HG03025 (cell line): ENCODE measurements around the gene SLC22A31.
"Not testable (repeated sequence)": the region's sequence is repeated elsewhere in the genome, so short reads cannot be mapped to it uniquely, and the experiment has no call there.

ENCODE experiments used
- ATAC-seq: cut with Tn5 transposase; IDR thresholded peaks from one replicate; pipeline ENCODE4 v1.9.1; 2021; ENCODE audit warnings: mild to moderate bottlenecking, moderate library complexity; ENCODE audit not compliant: unreplicated experiment, low FRiP score

SLC22A31 gene

DNA sequence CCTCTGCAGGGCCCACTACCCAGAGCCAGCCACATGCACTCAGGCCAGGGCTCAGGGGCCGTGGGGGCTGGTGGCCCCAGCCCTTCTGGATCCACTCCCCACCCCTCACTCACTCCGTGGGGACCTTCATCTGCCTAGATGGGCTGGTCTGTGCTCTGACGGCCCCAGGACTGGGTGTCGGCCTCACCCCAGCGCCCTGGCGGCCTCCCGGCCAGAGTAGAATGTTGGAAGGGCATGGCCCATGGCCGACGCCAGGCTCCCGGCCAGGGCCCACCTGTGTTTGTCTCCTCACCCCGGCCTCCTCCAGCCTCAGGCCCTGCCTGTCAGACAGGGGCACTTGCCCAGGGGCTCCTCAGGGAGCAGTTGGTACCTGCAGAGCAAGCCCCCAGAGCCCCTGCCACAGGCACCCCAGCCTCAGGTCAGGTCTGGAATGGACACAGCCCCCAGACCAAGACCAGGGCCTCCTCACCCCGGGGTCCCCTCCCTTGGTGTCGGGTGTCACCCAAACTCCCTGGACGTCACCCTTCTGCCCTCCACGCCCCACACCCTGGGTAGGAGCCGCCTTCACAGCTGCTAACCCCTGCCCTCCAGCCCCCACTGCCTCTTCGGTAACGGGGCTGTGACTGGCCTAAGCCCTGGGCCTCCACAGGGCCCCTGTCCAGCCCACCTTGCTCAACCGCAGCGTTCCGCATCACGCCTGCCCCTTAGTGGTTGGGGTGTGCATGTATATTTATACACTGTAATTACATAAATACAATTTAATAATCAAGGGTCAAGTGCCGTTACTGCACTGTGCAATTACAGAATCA lies 31.8 kb downstream of the SLC22A31 start:
- ATAC-seq: no peak

DNA sequence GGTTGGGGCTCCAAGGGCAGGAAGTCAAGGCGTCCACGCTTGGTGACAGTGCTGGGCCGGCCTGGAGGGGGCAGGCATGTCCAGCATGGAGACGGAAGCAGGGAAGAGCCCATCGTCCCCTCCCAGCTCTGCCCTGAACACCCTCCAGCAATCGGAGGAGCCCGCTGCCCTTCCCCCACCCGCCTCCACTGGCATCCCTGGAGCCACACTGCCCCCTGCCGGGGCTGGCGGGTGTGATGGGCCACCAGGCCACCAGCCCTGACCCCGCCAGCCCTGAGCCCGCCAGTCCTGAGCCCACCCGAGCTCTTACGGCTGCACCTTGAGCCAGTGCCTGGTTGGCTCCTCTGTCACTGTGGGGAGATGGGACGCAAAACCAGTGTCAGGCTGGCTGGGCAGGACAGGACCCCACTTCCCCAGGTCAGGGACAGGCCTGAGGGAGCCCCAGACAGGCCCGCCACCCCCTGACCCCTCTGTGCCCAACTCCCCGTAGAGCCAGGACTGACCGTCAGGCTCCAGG lies 32.9 kb downstream of the SLC22A31 start:
- ATAC-seq: no peak

DNA sequence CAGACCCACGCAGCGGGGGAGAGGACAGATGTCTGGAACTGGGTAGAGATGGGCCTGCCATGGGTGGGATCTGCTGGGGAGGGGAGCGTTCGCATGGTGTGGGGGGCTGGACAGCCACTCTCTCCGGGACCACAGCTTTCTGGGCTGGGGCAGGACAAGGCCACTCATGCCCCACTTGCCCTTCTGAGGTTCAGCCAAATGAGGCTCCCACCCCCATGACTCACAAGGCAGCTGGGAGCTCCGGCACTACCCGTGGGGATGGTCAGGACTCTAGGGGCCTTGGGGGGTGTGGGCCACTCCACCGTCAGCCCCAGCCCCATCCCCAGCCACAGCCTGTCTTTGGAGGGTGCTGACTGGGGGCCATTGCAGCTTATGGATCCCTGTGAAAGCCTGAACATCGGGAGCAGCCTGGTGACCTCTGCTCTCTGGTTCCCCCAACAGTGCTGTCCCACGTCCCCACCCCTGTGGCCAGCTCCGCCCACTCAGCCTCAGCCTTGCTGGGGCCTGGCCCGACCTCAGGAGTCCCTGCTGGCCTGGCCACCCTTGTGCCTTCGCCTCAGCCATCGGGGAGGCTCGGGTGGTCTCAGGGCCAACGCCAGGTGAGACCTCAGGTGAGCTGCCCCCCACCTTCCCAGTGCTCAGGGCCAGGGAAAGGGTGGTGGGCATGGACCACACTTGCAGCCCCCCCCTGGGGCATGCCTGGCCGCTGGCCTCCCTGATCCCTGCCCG lies 33.5 kb downstream of the SLC22A31 start:
- ATAC-seq: no peak

DNA sequence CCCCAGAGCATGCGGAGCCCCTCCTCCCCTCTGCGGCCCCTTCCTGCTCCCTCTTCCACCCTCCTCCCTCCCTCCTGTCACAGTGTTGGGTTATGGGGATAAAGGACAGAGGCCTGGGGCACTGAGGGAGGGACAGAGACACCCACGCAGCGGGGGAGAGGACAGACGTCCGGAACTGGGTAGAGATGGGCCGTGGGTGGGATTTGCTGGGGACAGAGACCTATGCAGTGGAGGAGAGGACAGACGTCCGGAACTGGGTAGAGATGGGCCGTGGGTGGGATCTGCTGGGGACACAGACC lies 34.7 kb downstream of the SLC22A31 start:
- ATAC-seq: not testable (repeated sequence)

DNA sequence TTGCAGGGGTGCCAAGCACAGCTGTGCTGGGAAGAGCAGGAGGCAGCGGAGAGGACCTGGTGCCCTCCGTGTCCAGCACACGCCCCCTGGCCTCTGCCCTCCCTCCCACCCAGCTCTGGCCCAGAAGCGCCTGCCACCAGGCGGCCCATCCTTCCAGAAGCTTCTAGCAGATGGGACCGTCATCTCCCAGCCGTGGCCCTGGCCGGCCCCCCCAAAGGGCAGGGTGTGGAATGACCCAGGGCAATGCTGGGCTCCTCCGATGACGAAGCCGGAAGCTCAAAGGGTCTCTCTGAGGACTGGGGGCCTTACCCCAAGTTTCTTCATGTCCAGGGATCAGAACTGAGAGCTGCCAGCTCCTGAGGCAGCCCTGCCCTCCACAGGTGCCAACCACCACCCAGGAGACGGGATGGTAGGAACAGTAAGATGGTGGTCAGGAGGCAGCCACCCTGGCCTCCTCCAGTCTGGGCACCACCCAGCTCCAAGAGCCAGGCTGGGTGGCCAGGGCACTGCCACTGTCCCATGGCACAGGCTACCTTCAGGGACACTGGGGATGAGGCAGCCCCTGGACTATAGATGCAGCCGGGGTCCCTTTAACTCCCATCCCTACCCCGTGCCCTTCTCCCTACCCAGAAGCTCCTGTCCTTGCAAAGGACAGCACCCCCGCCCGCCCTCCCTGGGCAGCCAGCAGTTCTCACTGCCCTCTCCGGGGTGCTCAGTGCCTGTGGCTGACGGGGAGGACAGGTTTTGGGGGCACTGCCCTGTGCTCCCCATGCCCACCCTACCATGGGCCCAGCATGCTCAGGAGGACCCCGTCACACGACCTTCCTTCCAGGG lies 35.3 kb downstream of the SLC22A31 start:
- no peak for ATAC-seq

DNA sequence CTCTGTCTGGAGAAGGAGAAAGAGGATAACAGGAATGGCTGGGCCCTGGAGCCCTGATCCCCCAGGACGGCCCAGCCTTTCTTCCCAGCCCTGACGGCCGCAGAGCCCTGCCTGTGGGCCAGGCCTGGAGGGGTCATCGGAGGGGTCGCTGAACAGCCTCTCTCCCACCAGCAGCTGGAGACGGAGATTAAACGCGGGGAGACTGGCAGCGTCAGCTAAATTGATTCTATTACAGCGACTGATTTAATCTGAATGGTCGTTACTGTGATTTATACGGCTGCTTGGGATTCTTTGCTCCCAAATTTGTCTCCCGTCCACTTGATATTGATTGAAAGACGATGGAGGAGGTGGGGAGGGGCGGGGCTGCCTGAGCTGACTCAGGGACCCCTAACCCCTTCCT lies 35.9 kb downstream of the SLC22A31 start:
- no peak for ATAC-seq

DNA sequence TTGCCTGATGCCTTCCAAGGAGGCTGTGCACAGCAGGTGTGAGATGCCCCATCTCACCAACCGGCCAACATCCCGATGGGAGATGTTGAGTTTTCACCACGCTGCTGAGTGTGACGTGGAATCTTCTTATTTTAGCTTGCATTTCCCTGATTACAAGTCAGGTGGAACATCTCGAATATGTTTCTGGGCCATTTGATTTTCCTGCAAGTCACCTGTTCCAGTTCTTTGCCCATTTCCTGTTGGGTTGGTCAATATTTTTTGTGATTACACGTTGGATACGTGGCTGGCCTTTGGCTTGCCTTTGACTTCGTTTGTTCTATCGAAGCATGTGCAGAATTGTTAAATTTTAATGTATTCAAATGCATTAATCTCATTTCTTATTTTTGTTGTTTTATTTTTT lies 37.0 kb downstream of the SLC22A31 start:
- no peak for ATAC-seq

DNA sequence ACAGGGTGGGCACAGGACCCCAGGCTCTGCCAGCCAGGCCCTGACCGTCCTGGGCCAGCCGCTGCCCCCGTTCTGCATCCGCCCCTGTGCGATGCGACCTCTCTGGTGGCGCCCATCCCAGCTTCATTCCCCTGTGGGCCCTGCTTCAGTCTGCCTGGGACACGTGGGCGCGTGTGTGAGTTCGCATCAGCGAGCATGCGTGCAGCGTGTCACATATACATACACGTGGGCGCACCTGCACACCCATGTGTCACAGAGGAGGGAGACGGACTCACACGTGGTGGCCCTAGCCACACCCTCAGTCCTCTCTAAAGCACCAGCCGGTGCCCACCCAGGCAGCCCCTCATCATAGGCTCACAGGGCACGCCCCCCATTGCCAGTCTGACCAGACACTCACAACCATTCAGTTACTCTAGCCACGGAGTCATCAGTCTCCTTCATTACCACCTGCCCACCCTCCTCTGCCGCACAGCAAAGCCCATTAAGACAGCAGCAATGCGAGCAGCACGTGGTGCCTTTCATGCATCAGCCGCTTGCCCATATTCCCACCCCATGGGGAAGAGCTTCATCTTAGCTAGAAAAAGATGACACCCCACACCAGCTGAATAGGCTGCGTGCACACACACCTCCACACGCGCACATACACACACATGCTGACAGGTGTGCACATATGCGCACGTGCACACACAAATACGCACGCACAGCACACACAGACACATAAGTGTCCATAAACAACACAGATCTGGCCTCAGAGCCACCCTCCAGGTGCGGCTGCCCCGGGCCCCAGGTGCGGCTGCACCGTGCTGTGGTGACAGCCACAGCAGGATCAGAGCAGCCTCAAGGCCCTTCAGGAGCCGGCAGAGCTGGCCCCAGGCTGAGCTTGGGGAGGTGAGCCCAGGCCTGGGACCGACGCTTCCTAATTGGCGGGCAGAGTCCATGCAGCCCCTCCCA lies 38.3 kb downstream of the SLC22A31 start:
- no peak for ATAC-seq

DNA sequence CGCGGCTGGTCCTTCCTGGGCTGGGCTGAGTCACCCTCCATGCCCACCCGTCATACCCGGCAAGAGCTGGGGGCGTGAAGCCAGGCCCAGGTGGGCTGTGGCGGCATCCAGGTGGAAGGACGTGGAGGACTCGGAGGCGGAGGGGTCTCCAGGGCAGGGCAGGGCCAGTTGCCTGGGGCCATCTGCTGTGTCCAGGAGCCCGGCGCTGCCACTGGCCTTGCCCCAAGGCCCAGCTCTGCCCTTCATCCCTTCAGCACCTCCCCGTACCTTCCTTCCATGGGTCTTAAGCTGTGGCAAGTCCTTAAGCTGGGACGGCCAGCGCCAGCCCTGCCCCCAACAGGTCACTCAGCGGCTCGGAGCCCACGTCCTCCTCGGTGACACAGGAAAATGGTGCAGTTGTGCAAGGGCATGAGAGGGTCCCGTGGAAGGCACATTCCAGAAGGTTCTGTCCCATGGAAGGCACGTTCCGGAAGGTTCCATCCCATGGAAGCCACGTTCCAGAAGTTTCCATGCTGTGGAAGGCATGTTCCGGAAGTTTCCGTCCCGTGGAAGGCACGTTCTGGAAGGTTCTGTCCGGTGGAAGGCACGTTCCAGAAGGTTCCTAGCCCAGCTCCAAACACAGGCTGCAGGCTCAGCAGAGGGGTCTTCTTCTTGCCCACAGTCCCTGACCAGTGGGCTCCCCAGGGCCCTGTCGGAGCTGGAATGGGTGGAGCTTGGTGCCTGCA lies 39.2 kb downstream of the SLC22A31 start:
- ATAC-seq: no peak

DNA sequence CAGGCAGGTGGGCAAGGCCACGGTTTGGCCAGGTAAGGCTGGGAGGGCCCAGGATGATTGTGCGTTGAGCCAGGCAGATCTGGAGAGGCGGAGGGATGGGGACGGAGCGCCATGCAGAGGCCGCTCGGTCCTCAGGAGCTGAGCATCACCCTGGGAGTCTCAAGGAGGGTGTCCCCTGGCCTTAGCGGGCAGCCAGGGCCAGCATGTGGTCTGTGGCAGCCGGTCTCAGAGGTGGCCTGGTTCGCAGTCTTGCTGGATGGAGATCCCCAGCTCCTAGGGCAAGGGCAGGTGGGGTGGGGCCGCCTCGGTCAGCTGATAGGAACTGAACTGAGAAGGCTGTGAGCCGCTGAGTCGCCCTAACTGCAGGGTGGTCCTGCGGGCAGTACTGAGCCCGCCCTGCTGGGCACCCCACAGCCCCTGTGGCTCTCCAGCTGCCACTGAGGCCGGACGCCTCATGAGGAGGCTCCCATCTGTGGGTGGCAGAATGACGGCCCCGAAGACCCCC lies 40.4 kb downstream of the SLC22A31 start:
- ATAC-seq: no peak

DNA sequence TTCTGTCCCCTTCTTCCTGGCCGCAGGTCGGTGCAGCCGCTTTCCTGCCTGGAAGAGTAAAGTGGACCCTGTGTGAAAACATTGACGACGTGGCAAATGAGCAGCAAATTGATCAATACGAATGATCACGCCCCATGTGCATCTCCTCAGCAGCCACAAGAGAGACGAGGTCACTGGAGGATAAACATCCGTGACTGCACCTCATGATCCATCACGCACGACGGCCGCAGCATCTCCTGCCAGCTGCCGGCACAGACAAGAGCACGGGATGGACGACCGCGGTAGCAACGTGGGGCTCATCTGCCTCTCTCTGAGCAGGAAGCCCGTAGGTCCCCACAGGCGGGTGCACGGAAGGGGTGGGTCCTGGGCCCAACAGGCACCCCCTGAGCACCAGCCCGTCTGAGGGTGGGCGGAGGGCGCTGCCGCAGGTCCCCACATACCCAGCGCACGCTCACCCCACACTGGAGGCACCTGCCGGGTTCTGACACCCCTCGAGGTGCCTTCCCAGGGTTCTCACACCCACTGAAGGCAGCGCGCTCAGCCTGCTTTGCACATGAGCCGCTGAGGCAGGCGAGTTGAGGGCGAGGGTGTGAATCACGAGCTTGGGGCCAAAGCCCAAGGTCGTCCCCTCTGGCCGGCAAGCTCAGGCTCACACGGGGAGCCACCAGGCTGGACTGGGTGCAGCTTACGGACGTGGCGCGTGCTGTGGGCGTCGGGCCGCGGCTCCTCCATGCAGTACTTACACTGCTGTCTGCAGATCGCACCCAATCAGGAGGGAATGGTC lies 41.1 kb downstream of the SLC22A31 start:
- no peak for ATAC-seq

DNA sequence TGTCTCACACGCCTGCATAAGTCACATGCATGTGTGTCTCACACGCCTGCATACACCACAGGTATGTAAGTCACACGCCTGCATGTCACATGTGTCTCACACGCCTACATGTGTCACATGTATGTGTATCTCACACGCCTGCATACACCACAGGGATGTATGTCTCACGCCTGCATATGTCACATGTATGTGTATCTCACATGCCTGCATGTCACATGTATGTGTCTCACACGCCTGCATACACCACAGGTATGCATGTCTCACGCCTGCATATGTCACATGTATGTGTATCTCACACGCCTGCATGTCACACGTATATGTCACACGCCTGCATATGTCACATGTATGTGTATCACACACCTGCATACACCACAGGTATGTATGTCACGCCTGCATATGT lies 42.6 kb downstream of the SLC22A31 start:
- ATAC-seq: no peak

DNA sequence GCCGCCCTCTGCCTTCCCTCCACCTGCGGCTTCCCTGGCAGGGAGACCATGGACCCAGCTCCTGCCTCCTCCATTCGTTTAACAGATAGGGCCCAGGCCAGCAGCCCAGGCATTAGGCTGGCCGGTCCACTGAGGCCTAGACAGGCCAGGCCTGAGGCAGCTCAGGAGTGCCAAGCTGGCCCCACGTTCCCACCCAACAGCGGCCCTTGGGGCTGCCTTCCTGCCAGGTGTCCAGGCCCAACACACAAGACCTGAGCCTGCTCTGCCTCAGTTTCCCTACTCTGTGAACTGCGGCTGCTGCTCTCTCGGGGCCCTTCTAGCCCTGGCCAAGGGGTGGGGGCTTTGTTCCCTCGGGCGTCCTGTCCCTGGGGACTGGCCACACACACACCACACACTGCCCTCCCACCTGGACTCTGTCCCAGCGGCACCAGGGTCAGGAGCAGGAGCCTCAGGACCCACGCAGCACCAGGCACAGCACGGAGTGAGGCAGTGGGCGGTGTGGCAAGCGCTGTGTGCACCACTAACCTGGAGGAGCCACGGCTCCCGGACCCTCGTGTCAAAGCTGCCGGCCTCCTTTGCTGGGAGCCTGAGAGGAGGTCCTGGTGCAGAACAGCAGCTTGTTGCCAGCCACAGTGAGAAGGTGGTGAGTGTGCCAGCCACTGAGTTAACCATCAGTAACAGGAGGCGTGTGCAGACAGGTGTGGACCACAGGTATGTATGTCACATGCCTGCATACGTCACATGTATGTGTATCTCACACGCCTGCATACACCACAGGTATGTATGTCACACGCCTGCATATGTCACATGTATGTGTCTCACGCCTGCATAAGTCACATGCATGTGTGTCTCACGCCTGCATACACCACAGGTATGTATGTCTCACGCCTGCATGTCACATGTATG lies 43.3 kb downstream of the SLC22A31 start:
- ATAC-seq: no peak

DNA sequence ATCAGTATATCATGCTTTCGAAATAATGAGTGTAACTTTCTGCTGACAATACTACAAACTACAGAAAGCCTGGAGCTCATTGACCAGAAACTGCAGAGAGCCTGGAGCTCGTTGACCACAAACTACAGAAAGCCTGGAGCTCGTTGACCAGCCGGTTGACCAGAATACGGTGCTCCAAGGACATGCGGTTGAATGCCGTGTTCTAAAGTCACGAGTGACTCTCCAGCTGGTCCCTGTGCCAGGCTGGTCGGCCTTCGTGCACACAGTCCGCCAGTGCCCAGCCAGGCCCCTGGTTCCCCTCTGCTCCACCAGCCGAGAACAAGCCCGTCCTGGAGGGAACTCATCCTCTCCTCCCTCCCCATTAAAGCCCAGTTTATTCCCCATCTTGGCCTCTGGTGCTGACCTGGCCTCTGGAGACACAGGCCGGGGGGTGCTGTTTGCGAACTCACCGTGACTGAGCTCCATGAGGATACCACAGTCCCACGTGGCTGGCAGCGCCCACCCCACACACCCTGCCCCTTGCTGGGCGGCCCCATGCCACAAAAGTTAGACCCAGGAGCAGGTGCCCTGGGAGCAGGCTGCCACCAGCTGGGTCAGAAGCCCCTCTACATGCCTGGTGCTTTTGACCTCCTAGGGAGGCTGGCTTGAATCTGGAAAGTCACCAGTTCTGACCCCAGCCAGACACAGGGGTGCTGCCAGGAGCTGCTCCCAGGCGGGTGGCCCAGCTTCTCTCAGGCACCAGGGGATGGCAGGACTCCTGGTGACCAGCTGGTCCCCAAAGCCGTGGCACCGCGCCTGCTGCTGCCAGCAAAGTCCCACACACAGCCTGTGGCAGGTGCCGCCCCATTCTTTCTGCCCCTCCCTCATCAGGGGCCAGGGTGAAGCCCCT lies 44.2 kb downstream of the SLC22A31 start:
- ATAC-seq: no peak

DNA sequence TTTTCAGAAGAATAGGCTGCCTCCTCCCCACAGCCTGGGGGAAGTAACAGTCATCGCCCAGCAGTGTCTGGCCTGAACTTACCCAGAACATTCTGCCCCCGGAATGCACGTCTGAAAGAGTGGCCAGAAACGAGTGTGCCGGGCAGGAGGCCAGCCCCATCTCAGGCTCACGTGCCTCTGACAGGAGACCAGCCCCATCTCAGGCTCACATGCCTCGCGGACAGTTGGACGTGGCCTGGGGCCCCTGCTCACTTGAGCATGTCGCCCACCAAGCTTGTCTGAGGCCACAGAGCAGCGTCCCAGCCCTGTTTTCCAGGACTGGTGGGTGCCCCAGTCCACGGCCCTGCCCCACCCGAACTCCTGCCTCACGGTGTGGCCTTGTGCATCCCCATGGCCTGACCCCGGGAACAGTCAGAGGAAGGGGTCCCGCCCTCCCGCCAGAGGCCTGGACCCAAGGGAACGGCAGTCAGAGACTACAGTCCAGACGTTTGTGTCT lies 45.1 kb downstream of the SLC22A31 start:
- no peak for ATAC-seq
